IMR-90 (cell line): ENCODE data around the gene AGBL1. TPM values are rescaled to one million over a fixed set of nuclear protein-coding genes. Genes with fewer than 3 reads are reported as not detected.

Experiments
- ATAC-seq: fragments of 200-7000 bp; cut with Tn5 transposase; 2 replicates; pipeline ENCODE4 v1.9.1; 2020; ENCODE audit warnings: low read depth, mild to moderate bottlenecking, moderate library complexity
- BruUV-seq: library from RNA; stranded (reverse); fragments of 400-500 nt; replicated peaks from 2 replicates; lab custom pipeline; 2021; lab: Mats Ljungman, UMichigan
- CTCF ChIA-PET: fragments of 300-600 bp; formaldehyde crosslinking; extraction: SDS; loops from one replicate; lab custom pipeline; 2021; ENCODE audit warnings: antibody characterized with exemption; lab: Yijun Ruan, JAX
- POLR2A ChIA-PET: fragments of 300-600 bp; sonication (Branson Sonifier 250); formaldehyde crosslinking; loops from one replicate; lab custom pipeline; 2022; ENCODE audit warnings: antibody characterized with exemption; ENCODE audit not compliant: unreplicated experiment; lab: Charles Lee
- DNase-seq: peaks from one replicate; pipeline ENCODE4 v3.0.0; 2013
- H2AFZ ChIP-seq: replicated peaks from 2 replicates; pipeline ENCODE3; 2013; ENCODE audit warnings: low read length, mild to moderate bottlenecking; ENCODE audit not compliant: poor library complexity
- H2AK5ac ChIP-seq: 2 replicates; pipeline ENCODE4 v1.6.1; 2013; ENCODE audit warnings: low read depth, low read length, inconsistent platforms
- H2AK9ac ChIP-seq: replicated peaks from 2 replicates; pipeline ENCODE3; 2013; ENCODE audit warnings: mild to moderate bottlenecking, low read depth, low read length, moderate library complexity; ENCODE audit not compliant: poor library complexity
- H2BK120ac ChIP-seq: 2 replicates; pipeline ENCODE4 v1.6.1; 2013; ENCODE audit warnings: low read depth, low read length, inconsistent platforms
- H2BK15ac ChIP-seq: 3 replicates; pipeline ENCODE4 v1.6.1; 2013; ENCODE audit warnings: low read depth, low read length, inconsistent platforms
- H2BK20ac ChIP-seq: 2 replicates; pipeline ENCODE4 v1.6.1; 2013; ENCODE audit warnings: low read depth, mild to moderate bottlenecking, inconsistent platforms, low read length, moderate library complexity
- H2BK5ac ChIP-seq: 2 replicates; pipeline ENCODE4 v1.6.1; 2013; ENCODE audit warnings: mild to moderate bottlenecking, low read depth, low read length, inconsistent platforms; ENCODE audit not compliant: poor library complexity, severe bottlenecking
- H3K14ac ChIP-seq: replicated peaks from 2 replicates; pipeline ENCODE4 v1.6.1; 2013; ENCODE audit warnings: low read depth, low read length, inconsistent platforms
- H3K18ac ChIP-seq: 2 replicates; pipeline ENCODE4 v1.6.1; 2013; ENCODE audit warnings: low read depth, low read length, control low read depth
- H3K23ac ChIP-seq: 2 replicates; pipeline ENCODE4 v1.6.1; 2013; ENCODE audit warnings: low read depth, low read length, inconsistent platforms
- H3K27ac ChIP-seq: 2 replicates; pipeline ENCODE4 v1.5.1; 2013; ENCODE audit warnings: mild to moderate bottlenecking, control low read depth, low read length; ENCODE audit not compliant: insufficient read depth
- H3K27me3 ChIP-seq: 2 replicates; pipeline ENCODE4 v1.6.1; 2013; ENCODE audit warnings: low read length; ENCODE audit not compliant: control insufficient read depth, insufficient read depth
- H3K36me3 ChIP-seq: 2 replicates; pipeline ENCODE4 v1.6.1; 2013; ENCODE audit warnings: low read length, mixed read lengths; ENCODE audit not compliant: control insufficient read depth, insufficient read depth
- H3K4ac ChIP-seq: 2 replicates; pipeline ENCODE4 v1.6.1; 2013; ENCODE audit warnings: low read depth, low read length, inconsistent platforms
- H3K4me1 ChIP-seq: 2 replicates; pipeline ENCODE4 v1.6.1; 2013; ENCODE audit warnings: low read length, mixed read lengths; ENCODE audit not compliant: control insufficient read depth, insufficient read depth
- H3K4me2 ChIP-seq: 2 replicates; pipeline ENCODE4 v1.6.1; 2013; ENCODE audit warnings: low read depth, mild to moderate bottlenecking, control low read depth, low read length, moderate library complexity
- H3K4me3 ChIP-seq: 2 replicates; pipeline ENCODE4 v1.5.1; 2013; ENCODE audit warnings: low read depth, mild to moderate bottlenecking, control low read depth, low read length, moderate library complexity; ENCODE audit not compliant: insufficient read depth
- H3K56ac ChIP-seq: 2 replicates; pipeline ENCODE4 v1.6.1; 2013; ENCODE audit warnings: low read length, inconsistent platforms; ENCODE audit not compliant: insufficient read depth; ENCODE audit errors: extremely low read depth
- H3K79me1 ChIP-seq, 2 experiments: 2 replicates each; pipeline ENCODE4 v1.6.1; 2013; ENCODE audit warnings: low read length in 2 of 2, inconsistent platforms in 1 of 2, low read depth in 1 of 2
- H3K9ac ChIP-seq: 2 replicates; pipeline ENCODE4 v1.6.1; 2013; ENCODE audit warnings: low read depth, low read length, control low read depth
- H3K9me1 ChIP-seq: 2 replicates; pipeline ENCODE4 v1.6.1; 2013; ENCODE audit warnings: low read length, inconsistent platforms; ENCODE audit not compliant: insufficient read depth
- H3K9me3 ChIP-seq: 2 replicates; pipeline ENCODE4 v1.6.1; 2013; ENCODE audit warnings: low read length; ENCODE audit not compliant: control insufficient read depth, insufficient read depth
- H4K20me1 ChIP-seq: 2 replicates; pipeline ENCODE4 v1.6.1; 2013; ENCODE audit warnings: low read length, inconsistent platforms; ENCODE audit not compliant: insufficient read depth
- H4K5ac ChIP-seq: 2 replicates; pipeline ENCODE4 v1.6.1; 2013; ENCODE audit warnings: mild to moderate bottlenecking, low read depth, low read length, control low read depth
- H4K8ac ChIP-seq, 2 experiments: 2 replicates each; pipeline ENCODE4 v1.6.1; 2013; ENCODE audit warnings: low read depth in 2 of 2, low read length in 2 of 2, control low read depth in 1 of 2, inconsistent platforms in 1 of 2
- H4K91ac ChIP-seq: 2 replicates; pipeline ENCODE4 v1.6.1; 2013; ENCODE audit warnings: low read depth, low read length, inconsistent platforms; ENCODE audit not compliant: insufficient read depth
- CEBPB ChIP-seq: IDR thresholded peaks from 2 replicates; pipeline ENCODE4 v1.6.1; 2012; ENCODE audit warnings: low read depth, low read length, improper control_type of control experiment
- POLR2A ChIP-seq: IDR thresholded peaks from 2 replicates; pipeline ENCODE4 v1.6.1; 2012; ENCODE audit warnings: mild to moderate bottlenecking, low read depth, low read length
- RAD21 ChIP-seq: IDR thresholded peaks from 2 replicates; pipeline ENCODE4 v1.6.1; 2012; ENCODE audit warnings: low read length, improper control_type of control experiment
- WGBS, 2 experiments: methylation state at CpG; one replicate each; pipeline versions ENCODE4 v1.1.5 to v1.1.7; 2013; ENCODE audit warnings: missing lambda C conversion rate in 2 of 2; ENCODE audit not compliant: insufficient read length in 1 of 2; ENCODE audit errors: extremely low coverage in 2 of 2; 5-methylcytosine and 5-hydroxymethylcytosine counted together
- dilution Hi-C: fragments of 300-500 bp; cut with HindIII; formaldehyde crosslinking; loops from one replicate; pipeline ENCODE4 v1.14.3; 2018; ENCODE audit warnings: low sequenced_read_pairs; ENCODE audit not compliant: unreplicated experiment
- in situ Hi-C: fragments of 300-500 bp; cut with MboI; formaldehyde crosslinking; loops from 3 replicates; pipeline ENCODE4 v1.14.3; 2019; ENCODE audit warnings: low sequenced_read_pairs, inconsistent platforms, mixed read lengths
- intact Hi-C: fragments of 100-400 bp; cut with micrococcal nuclease; formaldehyde crosslinking; loops from 2 replicates; pipeline ENCODE4 v1.10.0; 2022
- polyA plus RNA-seq, 3 experiments: library from polyadenylated mRNA; depleted of rRNA; stranded (reverse); fragments of >200 nt; gene quantifications; 2 replicates each; pipeline ENCODE4 v1.2.3, GENCODE V29; 2012; ENCODE audit warnings: low replicate concordance in 1 of 3
- total RNA-seq: library from RNA; depleted of rRNA; stranded (reverse); fragments of >200 nt; gene quantifications from 2 replicates; pipeline ENCODE4 v1.2.3, GENCODE V29; 2012

Gene AGBL1
- total and polyA plus RNA-seq, 2 of the 4 experiments (the other 2 are of a cell fraction) = not detected

DNA sequence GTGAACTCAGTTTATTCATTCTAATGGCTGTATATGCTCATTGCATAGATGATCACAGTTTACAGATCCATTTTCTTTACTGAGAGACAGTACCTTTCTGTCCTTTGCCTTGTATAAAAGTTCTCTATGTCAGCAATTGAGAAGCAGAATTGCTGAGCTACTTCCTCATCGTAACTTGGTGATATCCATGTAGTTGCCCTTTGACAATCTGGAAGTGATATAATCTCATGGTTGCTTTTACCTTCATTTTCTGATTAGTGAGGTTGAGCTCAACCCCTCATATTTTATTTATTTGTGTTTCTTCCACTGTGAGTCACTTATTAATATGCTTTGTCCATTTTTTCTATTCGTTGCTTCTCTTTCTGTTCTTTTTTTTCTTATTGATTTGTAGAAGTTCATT, 696.5 kb downstream of the AGBL1 start:
- no peak overlapping the region for H3K4me3 ChIP-seq
- no peaks in the 10 kb centered on the region for H3K36me3 ChIP-seq
- CTCF ChIA-PET = no interaction called here

More for the DNA sequence above, 696.5 kb downstream of the AGBL1 start:
- no peaks in the 10 kb centered on the region for H4K20me1 ChIP-seq
- H2BK5ac ChIP-seq = no peak overlapping the region
- no peak overlapping the region for H3K27ac ChIP-seq
- no peak overlapping the region for H3K4ac ChIP-seq
- WGBS, 2 experiments = no CpG with 5 or more reads among the region's 2 CpGs
- no peak overlapping the region for H2AK9ac ChIP-seq
- H3K4me2 ChIP-seq = no peak overlapping the region
- H3K14ac ChIP-seq = no peak overlapping the region
- no peak overlapping the region for H4K91ac ChIP-seq
- POLR2A ChIA-PET = no interaction called here
- ATAC-seq (no peak), DNase-seq (no peak)
- BruUV-seq = no TSS peak
- H2AFZ ChIP-seq = no peak overlapping the region
- intact Hi-C loops (no loop called here), in situ Hi-C loops (no loop called here), dilution Hi-C loops (no loop called here)
- TF ChIP-seq CEBPB (no peak), POLR2A (no peak), RAD21 (no peak)
- H2BK15ac ChIP-seq = no peak overlapping the region
- H3K9me1 ChIP-seq = no peaks in the 10 kb centered on the region
- H4K5ac ChIP-seq = no peak overlapping the region
- H3K79me1 ChIP-seq = no peaks in the 10 kb centered on the region
- no peak overlapping the region for H2BK20ac ChIP-seq
- H2AK5ac ChIP-seq = no peak overlapping the region
- no peaks in the 10 kb centered on the region for H3K4me1 ChIP-seq
- no peak overlapping the region for H3K9ac ChIP-seq
- H4K8ac ChIP-seq = no peak overlapping the region
- H3K56ac ChIP-seq = no peak overlapping the region
- no peaks in the 10 kb centered on the region for H3K27me3 ChIP-seq
- H2BK120ac ChIP-seq = no peak overlapping the region
- H3K23ac ChIP-seq = no peak overlapping the region
- H3K9me3 ChIP-seq = peaks cover 7% of the 10 kb centered on the region
- H3K18ac ChIP-seq = no peak overlapping the region
